HL-60 (cell line): Measurements from ENCODE around the gene MLC1.

Experiments
- DNase-seq, 2 experiments: peaks; one replicate each; pipeline ENCODE4 v3.0.0-alpha.2; 2010 to 2020; ENCODE audit warnings: low read depth in 1 of 2, low spot score in 1 of 2
- H3K27ac ChIP-seq: fragments of 250-450 bp; sonication (Bioruptor Pico); replicated peaks from 2 replicates; pipeline ENCODE4 v1.5.1; 2020; ENCODE audit warnings: mild to moderate bottlenecking, moderate library complexity
- H3K27me3 ChIP-seq: fragments of 250-450 bp; sonication (Bioruptor Pico); 2 replicates; pipeline ENCODE4 v1.5.1; 2021; ENCODE audit warnings: mild to moderate bottlenecking, moderate library complexity; ENCODE audit not compliant: insufficient read depth, poor library complexity, severe bottlenecking
- H3K4me3 ChIP-seq: replicated peaks from 2 replicates; pipeline ENCODE4 v1.5.1; 2011; ENCODE audit warnings: mild to moderate bottlenecking, control low read depth, low read length; ENCODE audit not compliant: insufficient read depth
- GABPA ChIP-seq: IDR thresholded peaks from 2 replicates; pipeline ENCODE4 v1.6.1; 2012; ENCODE audit warnings: low read depth
- POLR2AphosphoS5 ChIP-seq: IDR thresholded peaks from 2 replicates; pipeline ENCODE4 v1.6.1; 2012; ENCODE audit warnings: low read depth
- SPI1 ChIP-seq: IDR thresholded peaks from 2 replicates; pipeline ENCODE4 v1.6.1; 2012; ENCODE audit warnings: low read depth, mild to moderate bottlenecking, borderline replicate concordance
- TF ChIP-seq, protein P1 (sequence below): IDR thresholded peaks from 2 replicates; pipeline ENCODE4 v1.6.1; 2012; ENCODE audit warnings: low read depth; ENCODE audit not compliant: insufficient replicate concordance
- TF ChIP-seq, protein P2 (sequence below): IDR thresholded peaks from one replicate; pipeline ENCODE4 v1.5.1; 2011; ENCODE audit warnings: low read length, control low read depth, inconsistent platforms; ENCODE audit not compliant: insufficient read depth

The MLC1 gene

DNA sequence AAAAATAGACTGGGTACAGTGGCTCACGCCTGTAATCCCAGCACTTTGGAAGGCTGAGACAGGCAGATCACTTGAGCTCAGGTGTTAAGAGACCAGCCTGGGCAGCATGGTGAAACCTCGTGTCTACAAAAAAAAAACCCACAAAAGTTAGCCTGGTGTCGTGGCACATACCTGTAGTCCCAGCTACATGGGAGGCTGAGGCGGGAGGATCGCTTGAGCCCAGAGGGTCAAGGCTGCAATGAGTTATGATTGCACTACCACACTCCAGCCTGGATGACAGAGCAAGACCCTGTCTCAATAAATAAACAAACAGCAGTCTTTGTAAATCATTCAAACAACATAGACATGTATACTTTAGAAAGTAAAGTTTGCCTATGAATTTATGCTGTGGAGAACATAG is 7.1 kb upstream of the MLC1 start:
- DNase-seq, result no peak
- Histone ChIP-seq H3K4me3 (no peak overlapping the region), H3K27me3 (no peaks in the 10 kb centered on the region), H3K27ac (no peak overlapping the region)
- TF ChIP-seq SPI1 (no peak), POLR2AphosphoS5 (no peak), GABPA (no peak)
- TF ChIP-seq, protein P1, sequence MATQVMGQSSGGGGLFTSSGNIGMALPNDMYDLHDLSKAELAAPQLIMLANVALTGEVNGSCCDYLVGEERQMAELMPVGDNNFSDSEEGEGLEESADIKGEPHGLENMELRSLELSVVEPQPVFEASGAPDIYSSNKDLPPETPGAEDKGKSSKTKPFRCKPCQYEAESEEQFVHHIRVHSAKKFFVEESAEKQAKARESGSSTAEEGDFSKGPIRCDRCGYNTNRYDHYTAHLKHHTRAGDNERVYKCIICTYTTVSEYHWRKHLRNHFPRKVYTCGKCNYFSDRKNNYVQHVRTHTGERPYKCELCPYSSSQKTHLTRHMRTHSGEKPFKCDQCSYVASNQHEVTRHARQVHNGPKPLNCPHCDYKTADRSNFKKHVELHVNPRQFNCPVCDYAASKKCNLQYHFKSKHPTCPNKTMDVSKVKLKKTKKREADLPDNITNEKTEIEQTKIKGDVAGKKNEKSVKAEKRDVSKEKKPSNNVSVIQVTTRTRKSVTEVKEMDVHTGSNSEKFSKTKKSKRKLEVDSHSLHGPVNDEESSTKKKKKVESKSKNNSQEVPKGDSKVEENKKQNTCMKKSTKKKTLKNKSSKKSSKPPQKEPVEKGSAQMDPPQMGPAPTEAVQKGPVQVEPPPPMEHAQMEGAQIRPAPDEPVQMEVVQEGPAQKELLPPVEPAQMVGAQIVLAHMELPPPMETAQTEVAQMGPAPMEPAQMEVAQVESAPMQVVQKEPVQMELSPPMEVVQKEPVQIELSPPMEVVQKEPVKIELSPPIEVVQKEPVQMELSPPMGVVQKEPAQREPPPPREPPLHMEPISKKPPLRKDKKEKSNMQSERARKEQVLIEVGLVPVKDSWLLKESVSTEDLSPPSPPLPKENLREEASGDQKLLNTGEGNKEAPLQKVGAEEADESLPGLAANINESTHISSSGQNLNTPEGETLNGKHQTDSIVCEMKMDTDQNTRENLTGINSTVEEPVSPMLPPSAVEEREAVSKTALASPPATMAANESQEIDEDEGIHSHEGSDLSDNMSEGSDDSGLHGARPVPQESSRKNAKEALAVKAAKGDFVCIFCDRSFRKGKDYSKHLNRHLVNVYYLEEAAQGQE, result no peak
- TF ChIP-seq, protein P2, sequence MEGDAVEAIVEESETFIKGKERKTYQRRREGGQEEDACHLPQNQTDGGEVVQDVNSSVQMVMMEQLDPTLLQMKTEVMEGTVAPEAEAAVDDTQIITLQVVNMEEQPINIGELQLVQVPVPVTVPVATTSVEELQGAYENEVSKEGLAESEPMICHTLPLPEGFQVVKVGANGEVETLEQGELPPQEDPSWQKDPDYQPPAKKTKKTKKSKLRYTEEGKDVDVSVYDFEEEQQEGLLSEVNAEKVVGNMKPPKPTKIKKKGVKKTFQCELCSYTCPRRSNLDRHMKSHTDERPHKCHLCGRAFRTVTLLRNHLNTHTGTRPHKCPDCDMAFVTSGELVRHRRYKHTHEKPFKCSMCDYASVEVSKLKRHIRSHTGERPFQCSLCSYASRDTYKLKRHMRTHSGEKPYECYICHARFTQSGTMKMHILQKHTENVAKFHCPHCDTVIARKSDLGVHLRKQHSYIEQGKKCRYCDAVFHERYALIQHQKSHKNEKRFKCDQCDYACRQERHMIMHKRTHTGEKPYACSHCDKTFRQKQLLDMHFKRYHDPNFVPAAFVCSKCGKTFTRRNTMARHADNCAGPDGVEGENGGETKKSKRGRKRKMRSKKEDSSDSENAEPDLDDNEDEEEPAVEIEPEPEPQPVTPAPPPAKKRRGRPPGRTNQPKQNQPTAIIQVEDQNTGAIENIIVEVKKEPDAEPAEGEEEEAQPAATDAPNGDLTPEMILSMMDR, result no peak

DNA sequence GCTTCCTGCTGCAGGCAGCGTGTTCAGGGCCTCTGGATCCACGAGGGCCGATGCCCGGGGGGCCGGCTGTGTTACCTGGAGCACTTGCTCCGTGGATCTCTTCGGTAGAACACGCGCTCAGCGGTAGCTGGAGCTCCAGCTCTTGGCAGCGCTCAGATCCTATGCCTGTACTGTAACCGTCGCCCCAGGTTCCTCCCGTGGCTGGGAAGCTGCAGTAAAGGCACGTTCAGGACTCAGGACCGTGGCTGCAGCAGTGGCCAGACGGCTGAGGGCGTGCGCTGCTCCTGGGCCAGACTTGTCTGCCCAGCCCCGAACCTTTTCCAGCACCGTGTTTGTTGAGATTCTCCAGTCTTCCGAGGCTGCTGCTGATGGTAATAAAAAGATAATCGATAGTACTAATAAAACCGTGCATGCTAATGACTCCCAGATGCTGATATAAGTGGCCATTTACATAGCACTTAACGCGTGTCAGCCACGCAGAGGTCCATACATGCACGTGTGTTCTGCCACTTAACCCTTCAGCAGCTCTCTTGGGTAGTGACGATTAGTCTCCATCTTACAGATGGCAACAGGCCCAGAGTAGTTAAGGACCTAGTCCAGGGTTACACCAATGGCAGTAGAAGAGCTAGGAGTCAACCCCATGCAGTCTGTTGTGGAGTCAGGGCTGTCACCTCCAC is 6.0 kb upstream of the MLC1 start:
- TF ChIP-seq GABPA (no peak), POLR2AphosphoS5 (no peak), SPI1 (no peak)
- TF ChIP-seq, protein P1, result no peak
- TF ChIP-seq, protein P2, result no peak
- no peak for DNase-seq
- Histone ChIP-seq H3K4me3 (no peak overlapping the region), H3K27me3 (no peaks in the 10 kb centered on the region), H3K27ac (no peak overlapping the region)

DNA sequence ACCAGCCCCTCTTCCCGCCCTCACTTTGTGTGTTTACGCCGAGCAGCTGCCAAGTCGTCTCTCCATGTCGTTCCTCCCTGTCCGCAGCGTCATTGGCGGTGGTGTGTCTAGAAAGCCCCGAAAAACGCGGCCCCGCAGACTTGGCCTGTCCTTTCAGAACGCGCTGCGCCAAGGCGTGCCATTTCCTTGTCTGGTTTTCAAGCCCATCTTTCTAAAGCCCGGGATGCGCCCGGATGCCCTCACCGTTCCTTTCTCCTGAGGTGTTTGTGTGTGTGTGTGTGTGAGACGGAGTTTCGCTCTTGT is 5.1 kb upstream of the MLC1 start:
- Histone ChIP-seq H3K4me3 (no peak overlapping the region), H3K27ac (no peak overlapping the region), H3K27me3 (no peaks in the 10 kb centered on the region)
- DNase-seq, result no peak
- TF ChIP-seq SPI1 (no peak), GABPA (no peak), POLR2AphosphoS5 (no peak)
- TF ChIP-seq, protein P1, result no peak
- TF ChIP-seq, protein P2, result no peak
